ENCODE results near the gene RFWD3. TPM values are rescaled to one million over a fixed set of nuclear protein-coding genes. Genes with fewer than 3 reads are reported as not detected.

RFWD3 gene
- total and polyA plus RNA-seq, 2 of the 13 experiments (the other 11 are each of a cell fraction or from before 2014, with no cell fraction given) = 23.4 to 62.6 TPM

DNA sequence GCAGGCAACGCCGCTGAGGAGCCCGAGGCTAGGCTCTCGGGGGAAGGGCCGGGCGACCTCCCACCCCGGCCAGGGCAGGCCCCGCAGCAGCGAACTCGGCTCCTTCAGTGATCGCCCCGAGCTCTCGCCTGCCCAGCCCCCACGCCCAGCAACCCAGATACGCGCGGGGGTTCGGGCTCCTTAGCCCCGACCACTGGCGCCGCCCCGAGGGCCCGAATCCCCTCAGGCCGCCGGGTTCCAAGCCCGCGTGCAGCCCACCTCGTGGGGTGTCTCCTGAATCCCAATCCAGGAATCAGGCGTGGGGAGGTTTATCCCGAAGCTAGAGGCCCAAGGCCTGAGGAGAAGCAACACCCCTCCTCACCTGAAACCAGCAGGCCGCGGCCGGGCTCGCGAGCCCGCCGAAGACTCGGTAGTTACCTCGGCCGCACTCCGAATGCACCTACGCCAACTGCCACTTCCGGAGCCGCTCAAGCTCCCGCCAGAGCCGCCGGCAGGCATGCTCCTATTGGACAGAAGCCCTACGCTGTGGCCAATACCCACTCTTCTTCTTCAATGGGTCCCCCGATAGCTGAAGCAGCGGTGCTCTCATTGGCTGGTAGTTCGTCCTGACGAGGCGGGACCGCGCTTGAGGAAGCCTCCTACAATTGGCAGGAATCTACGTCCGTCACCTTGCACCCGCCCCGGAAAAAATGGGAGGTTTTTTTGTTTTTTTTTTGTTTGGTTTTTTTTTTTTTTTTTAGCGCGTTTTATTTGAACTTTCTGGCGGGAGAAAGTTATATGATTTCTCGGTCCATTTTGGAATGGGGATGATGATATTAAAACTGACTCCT lies at the start of gene RFWD3 (continued):
- peak; percentile 90 for TF ChIP-seq ZNF230 (CRISPR knock-in tag; IDR thresholded peaks at IDR 0.05)
- peak; percentile 61; the same call in 1 of the 2 replicates for TF ChIP-seq ZIK1 (CRISPR knock-in tag; IDR thresholded peaks at IDR 0.05; ENCODE audit: borderline replicate concordance, low read depth)
- TF ChIP-seq KLF12 (CRISPR knock-in tag; IDR thresholded peaks at IDR 0.05; ENCODE audit: borderline replicate concordance) = peak; percentile 77; the same call in 1 of the 2 replicates
- TF ChIP-seq ZSCAN22 (CRISPR knock-in tag; IDR thresholded peaks at IDR 0.05) = peak; percentile 67; the same call in 1 of the 2 replicates
- no peak for TF ChIP-seq SAFB2 (CRISPR knock-in tag; IDR thresholded peaks at IDR 0.05; ENCODE audit: borderline replicate concordance, low read depth)
- TF ChIP-seq RXRB (CRISPR knock-in tag; IDR thresholded peaks at IDR 0.05; ENCODE audit: borderline replicate concordance) = no peak; the same call in 1 of the 2 replicates
- no peak for TF ChIP-seq KDM6A (CRISPR knock-in tag; IDR thresholded peaks at IDR 0.05; ENCODE audit: low read depth)
- TF ChIP-seq ZNF770 (CRISPR knock-in tag; IDR thresholded peaks at IDR 0.05) = no peak; the same call in 1 of the 2 replicates
- TF ChIP-seq ZNF101 (CRISPR knock-in tag; IDR thresholded peaks at IDR 0.05; ENCODE audit: borderline replicate concordance, low read depth) = peak; percentile 61; the same call in 1 of the 2 replicates
- TF ChIP-seq KLF6 (CRISPR knock-in tag; IDR thresholded peaks at IDR 0.05) = no peak
- TF ChIP-seq SP4 (CRISPR knock-in tag; IDR thresholded peaks at IDR 0.05) = peak; percentile 75
- TF ChIP-seq, protein P1, sequence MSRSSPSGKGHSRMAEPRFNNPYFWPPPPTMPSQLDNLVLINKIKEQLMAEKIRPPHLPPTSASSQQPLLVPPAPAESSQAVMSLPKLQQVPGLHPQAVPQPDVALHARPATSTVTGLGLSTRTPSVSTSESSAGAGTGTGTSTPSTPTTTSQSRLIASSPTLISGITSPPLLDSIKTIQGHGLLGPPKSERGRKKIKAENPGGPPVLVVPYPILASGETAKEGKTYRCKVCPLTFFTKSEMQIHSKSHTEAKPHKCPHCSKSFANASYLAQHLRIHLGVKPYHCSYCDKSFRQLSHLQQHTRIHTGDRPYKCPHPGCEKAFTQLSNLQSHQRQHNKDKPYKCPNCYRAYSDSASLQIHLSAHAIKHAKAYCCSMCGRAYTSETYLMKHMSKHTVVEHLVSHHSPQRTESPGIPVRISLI (CRISPR knock-in tag; IDR thresholded peaks at IDR 0.05; ENCODE audit: borderline replicate concordance) = peak; percentile 98
- TF ChIP-seq ZNF746 (CRISPR knock-in tag; IDR thresholded peaks at IDR 0.05) = 0 out of 2 replicates have a peak, but pooled peaks have one; percentile 28
- TF ChIP-seq ZNF775 (CRISPR knock-in tag; IDR thresholded peaks at IDR 0.05; ENCODE audit: borderline replicate concordance) = peak; percentile 88
- TF ChIP-seq SKIL (CRISPR knock-in tag; IDR thresholded peaks at IDR 0.05; ENCODE audit: borderline replicate concordance) = no peak
- no peak for TF ChIP-seq ZNF10 (CRISPR knock-in tag; IDR thresholded peaks at IDR 0.05; ENCODE audit: borderline replicate concordance, low read depth)
- peak; percentile 77; the same call in 1 of the 2 replicates for TF ChIP-seq MEIS1 (CRISPR knock-in tag; IDR thresholded peaks at IDR 0.05; ENCODE audit: borderline replicate concordance)
- peak; percentile 64 for TF ChIP-seq NR2C2 (CRISPR knock-in tag; IDR thresholded peaks at IDR 0.05; ENCODE audit: borderline replicate concordance)
- TF ChIP-seq XBP1 (CRISPR knock-in tag; IDR thresholded peaks at IDR 0.05) = 0 out of 2 replicates have a peak, but pooled peaks have one; percentile 68
- peak; percentile 84 for TF ChIP-seq ZNF574 (CRISPR knock-in tag; IDR thresholded peaks at IDR 0.05)

Measured in HepG2 (cell line).